Activated CD4-positive, alpha-beta T cell treated with anti-CD3 and anti-CD28 coated beads, Interleukin-2, amount 10 ng/mL, durations not matched to agents 7 days and 5 days (primary cell): Measurements from ENCODE around the gene NRROS. TPM values are rescaled to one million over a fixed set of nuclear protein-coding genes. Genes with fewer than 3 reads are reported as not detected.
"Not testable (repeated sequence)": the region's sequence is repeated elsewhere in the genome, so short reads cannot be mapped to it uniquely, and the experiment has no call there.

Source experiments
- CTCF ChIA-PET: fragments of 350-600 bp; sonication (Branson Sonifier 250); formaldehyde crosslinking; loops from one replicate; lab custom pipeline; 2021; ENCODE audit warnings: antibody characterized with exemption; lab: Charles Lee
- POLR2A ChIA-PET: fragments of 350-600 bp; sonication (Branson Sonifier 250); formaldehyde crosslinking; loops from one replicate; lab custom pipeline; 2021; ENCODE audit warnings: antibody characterized with exemption; lab: Charles Lee
- DNase-seq: peaks from one replicate; pipeline ENCODE4 v3.0.0-alpha.2; 2020
- H3K27ac Mint-ChIP-seq: one replicate; pipeline ENCODE4 v1.8.0; 2021; ENCODE audit warnings: mild to moderate bottlenecking, moderate library complexity, mixed read lengths
- H3K27me3 Mint-ChIP-seq: one replicate; pipeline ENCODE4 v1.8.0; 2021; ENCODE audit warnings: mixed read lengths
- H3K36me3 Mint-ChIP-seq: one replicate; pipeline ENCODE4 v1.8.0; 2021; ENCODE audit warnings: low read depth, mixed read lengths
- H3K4me1 Mint-ChIP-seq: one replicate; pipeline ENCODE4 v1.8.0; 2021; ENCODE audit warnings: mixed read lengths
- H3K4me3 Mint-ChIP-seq: one replicate; pipeline ENCODE4 v1.8.0; 2021; ENCODE audit warnings: mild to moderate bottlenecking, moderate library complexity, mixed read lengths
- H3K9me3 Mint-ChIP-seq: one replicate; pipeline ENCODE4 v1.8.0; 2021; ENCODE audit warnings: mixed read lengths
- total RNA-seq, 2 experiments: library from RNA; stranded (reverse); gene quantifications; one replicate each; pipeline ENCODE4 v1.2.3, GENCODE V29; 2021

The NRROS gene
- total RNA-seq = 10 to 100 TPM; 36.6 to 40.6 TPM

- Mint-ChIP-seq H3K4me3 (peak within 1 kb of the TSS; percentile 92), H3K36me3 (peaks cover 44% of the 10 kb centered on the region), H3K9me3 (no peaks in the 10 kb centered on the region), H3K27me3 (no peaks in the 10 kb centered on the region), H3K4me1 (peaks cover 79% of the 10 kb centered on the region), H3K27ac (peak within 1 kb of the TSS; percentile 92)
- CTCF ChIA-PET = interaction anchor here (0.6 to 3.2 kb wide), 11 partner anchors 10 to 72 kb away, joined by 3 to 16 read pairs (median 4); no protein-coding TSS in a partner anchor
- POLR2A ChIA-PET = no interaction called here
- DNase-seq = peak; percentile 73
Observed at GRCh38 chr3:196639483-196640296, at the start of gene NRROS. Gene NRROS (plus strand): TSS chr3:196639694. CDS start chr3:196654540, 14,846 bp downstream.

- POLR2A ChIA-PET = no interaction called here
- H3K36me3 Mint-ChIP-seq = peaks cover 12% of the 10 kb centered on the region
Observed at GRCh38 chr3:196590279-196590678, 49.2 kb upstream of the NRROS start.

GRCh38 chr3:196596355-196596754 lies 43.1 kb upstream of the NRROS start:
- no peak for DNase-seq
- Mint-ChIP-seq H3K36me3 (no peaks in the 10 kb centered on the region), H3K27ac (no peak overlapping the region), H3K27me3 (peaks cover 17% of the 10 kb centered on the region), H3K9me3 (no peaks in the 10 kb centered on the region), H3K4me1 (peaks cover 9% of the 10 kb centered on the region), H3K4me3 (no peak overlapping the region)
- CTCF ChIA-PET = interaction anchor here (0.7 kb wide), 1 partner anchor 13 kb away, joined by 5 read pairs; no protein-coding TSS in a partner anchor
- POLR2A ChIA-PET = no interaction called here

More at GRCh38 chr3:196590279-196590678, 49.2 kb upstream of the NRROS start:
- Mint-ChIP-seq H3K27me3 (no peaks in the 10 kb centered on the region), H3K27ac (no peak overlapping the region), H3K4me3 (no peak overlapping the region), H3K9me3 (no peaks in the 10 kb centered on the region), H3K4me1 (no peaks in the 10 kb centered on the region)
- no peak for DNase-seq
- CTCF ChIA-PET = interaction anchor here (0.6 to 1.5 kb wide), 6 partner anchors 9 to 62 kb away, joined by 3 to 6 read pairs (median 4); partner anchors contain the start of genes FBXO45 and WDR53

- H3K4me1 Mint-ChIP-seq, H3K9me3 Mint-ChIP-seq, POLR2A ChIA-PET, H3K36me3 Mint-ChIP-seq: not testable (repeated sequence)
- Mint-ChIP-seq H3K4me3 (peak overlapping the region; percentile 63), H3K27ac (peak overlapping the region; percentile 58), H3K27me3 (peaks cover 17% of the 10 kb centered on the region)
- DNase-seq = peak; percentile 39
- CTCF ChIA-PET = interaction anchor here (0.6 to 3.6 kb wide), 4 partner anchors 11 to 69 kb away, joined by 3 to 13 read pairs (median 4); no protein-coding TSS in a partner anchor
Observed at GRCh38 chr3:196597971-196598733, 41.3 kb upstream of the NRROS start.

GRCh38 chr3:196599734-196600128 lies 39.8 kb upstream of the NRROS start:
- ChIA-PET CTCF (interaction anchor here (2.1 to 3.6 kb wide), 2 partner anchors 10 to 15 kb away, joined by 4 to 13 read pairs; no protein-coding TSS in a partner anchor), POLR2A (no interaction called here)
- Mint-ChIP-seq H3K27me3 (peaks cover 17% of the 10 kb centered on the region), H3K4me3 (no peak overlapping the region), H3K9me3 (no peaks in the 10 kb centered on the region), H3K4me1 (peaks cover 18% of the 10 kb centered on the region), H3K27ac (no peak overlapping the region), H3K36me3 (no peaks in the 10 kb centered on the region)
- no peak for DNase-seq

- no peaks in the 10 kb centered on the region for H3K36me3 Mint-ChIP-seq
- no peaks in the 10 kb centered on the region for H3K9me3 Mint-ChIP-seq
- H3K4me1 Mint-ChIP-seq = peaks cover 22% of the 10 kb centered on the region
- POLR2A ChIA-PET = no interaction called here
- H3K27ac Mint-ChIP-seq = no peak overlapping the region
- DNase-seq = no peak
- H3K4me3 Mint-ChIP-seq = no peak overlapping the region
- peaks cover 17% of the 10 kb centered on the region for H3K27me3 Mint-ChIP-seq
- CTCF ChIA-PET = interaction anchor here (2.1 to 3.6 kb wide), 2 partner anchors 9 to 15 kb away, joined by 4 to 13 read pairs; no protein-coding TSS in a partner anchor
Observed at GRCh38 chr3:196600359-196600758, 39.1 kb upstream of the NRROS start.

- H3K9me3 Mint-ChIP-seq = no peaks in the 10 kb centered on the region
- peaks cover 7% of the 10 kb centered on the region for H3K27me3 Mint-ChIP-seq
- ChIA-PET POLR2A (no interaction called here), CTCF (interaction anchor here (0.7 to 1.1 kb wide), 2 partner anchors 13 to 75 kb away, joined by 3 read pairs; no protein-coding TSS in a partner anchor)
- peaks cover 22% of the 10 kb centered on the region for H3K4me1 Mint-ChIP-seq
- H3K27ac Mint-ChIP-seq = no peak overlapping the region
- no peaks in the 10 kb centered on the region for H3K36me3 Mint-ChIP-seq
- H3K4me3 Mint-ChIP-seq = no peak overlapping the region
- no peak for DNase-seq
Observed at GRCh38 chr3:196602673-196603072, 36.8 kb upstream of the NRROS start.

GRCh38 chr3:196603683-196604082 lies 35.8 kb upstream of the NRROS start:
- ChIA-PET CTCF (interaction anchor here (0.5 to 2.3 kb wide), 6 partner anchors 14 to 185 kb away, joined by 3 to 8 read pairs (median 3); no protein-coding TSS in a partner anchor), POLR2A (no interaction called here)
- H3K4me1 Mint-ChIP-seq = peaks cover 16% of the 10 kb centered on the region
- no peak overlapping the region for H3K27ac Mint-ChIP-seq
- H3K36me3 Mint-ChIP-seq = no peaks in the 10 kb centered on the region
- H3K9me3 Mint-ChIP-seq = peaks cover under 1% of the 10 kb centered on the region
- no peak overlapping the region for H3K4me3 Mint-ChIP-seq
- no peak for DNase-seq
- H3K27me3 Mint-ChIP-seq = no peaks in the 10 kb centered on the region

- peaks cover 25% of the 10 kb centered on the region for H3K4me1 Mint-ChIP-seq
- H3K27me3 Mint-ChIP-seq = no peaks in the 10 kb centered on the region
- no peak overlapping the region for H3K27ac Mint-ChIP-seq
- no peaks in the 10 kb centered on the region for H3K36me3 Mint-ChIP-seq
- H3K4me3 Mint-ChIP-seq = no peak overlapping the region
- DNase-seq = peak; percentile 75
- H3K9me3 Mint-ChIP-seq = peaks cover 2% of the 10 kb centered on the region
- POLR2A ChIA-PET = no interaction called here
- CTCF ChIA-PET = interaction anchor here (0.6 to 2.3 kb wide), 6 partner anchors 11 to 80 kb away, joined by 3 to 8 read pairs (median 4); no protein-coding TSS in a partner anchor
Observed at GRCh38 chr3:196604548-196604947, 34.9 kb upstream of the NRROS start.

GRCh38 chr3:196608693-196609092 lies 30.8 kb upstream of the NRROS start:
- H3K4me1 Mint-ChIP-seq = peaks cover 53% of the 10 kb centered on the region
- H3K4me3 Mint-ChIP-seq = no peak overlapping the region
- ChIA-PET CTCF (interaction anchor here (0.9 to 4.8 kb wide), 17 partner anchors 9 to 332 kb away, joined by 3 to 40 read pairs (median 7); partner anchors contain the start of genes FBXO45 and WDR53), POLR2A (interaction anchor here (1.6 kb wide), 1 partner anchor 76 kb away, joined by 3 read pairs; no protein-coding TSS in a partner anchor)
- H3K27ac Mint-ChIP-seq = peak overlapping the region; percentile 82
- H3K9me3 Mint-ChIP-seq = peaks cover 2% of the 10 kb centered on the region
- no peaks in the 10 kb centered on the region for H3K27me3 Mint-ChIP-seq
- H3K36me3 Mint-ChIP-seq = no peaks in the 10 kb centered on the region
- no peak for DNase-seq

- peaks cover 54% of the 10 kb centered on the region for H3K4me1 Mint-ChIP-seq
- peak; percentile 97 for DNase-seq
- peak overlapping the region; percentile 88 for H3K27ac Mint-ChIP-seq
- ChIA-PET POLR2A (interaction anchor here (1.6 kb wide), 2 partner anchors 22 to 76 kb away, joined by 3 to 9 read pairs; no protein-coding TSS in a partner anchor), CTCF (interaction anchor here (0.7 to 4.8 kb wide), 29 partner anchors 9 to 333 kb away, joined by 3 to 40 read pairs (median 5); partner anchors contain the start of genes CEP19, FBXO45, NCBP2 and NRROS)
- H3K27me3 Mint-ChIP-seq = no peaks in the 10 kb centered on the region
- H3K9me3 Mint-ChIP-seq = peaks cover 2% of the 10 kb centered on the region
- no peaks in the 10 kb centered on the region for H3K36me3 Mint-ChIP-seq
- peak overlapping the region; percentile 60 for H3K4me3 Mint-ChIP-seq
Observed at GRCh38 chr3:196609343-196609775, 30.1 kb upstream of the NRROS start.
